Activated naive CD4-positive, alpha-beta T cell (primary cell): ENCODE measurements around the gene RDH16.
"Not testable (repeated sequence)": the region's sequence is repeated elsewhere in the genome, so short reads cannot be mapped to it uniquely, and the experiment has no call there.

Experiments used
- DNase-seq, 4 experiments: peaks; one replicate each; lab custom pipeline; 2025; lab: John Stamatoyannopoulos, UW

Gene RDH16

DNA sequence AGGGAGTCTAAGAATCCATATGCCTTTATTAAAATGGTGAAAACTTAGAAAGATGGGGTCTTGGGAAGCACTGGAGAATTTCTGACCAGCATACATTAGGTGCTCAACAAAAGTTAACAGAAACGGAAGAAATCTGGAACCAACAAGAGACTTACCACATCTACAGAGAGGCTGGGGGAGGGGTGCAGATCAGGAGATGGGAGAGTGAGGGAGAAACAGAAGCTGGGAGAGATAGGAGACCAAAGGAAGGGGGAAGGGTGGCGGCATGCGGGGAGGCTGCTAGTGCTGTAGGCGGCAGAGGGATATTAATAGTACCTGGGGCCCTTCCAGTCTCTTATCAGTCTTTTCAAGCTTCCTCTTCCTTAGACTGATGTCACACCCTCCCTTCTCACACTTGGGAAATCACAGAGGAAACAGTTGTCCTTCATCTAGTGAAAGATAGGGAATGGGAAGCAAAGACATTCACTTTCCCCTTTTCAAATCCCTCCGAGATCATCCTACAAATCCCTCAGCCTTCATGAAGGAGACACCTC lies 30.9 kb upstream of the RDH16 start:
- DNase-seq = no peak

GRCh38 chr12:56987551-56988053 lies 30.2 kb upstream of the RDH16 start:
- DNase-seq = peak; percentile 38 to 68 (median 52)

DNA sequence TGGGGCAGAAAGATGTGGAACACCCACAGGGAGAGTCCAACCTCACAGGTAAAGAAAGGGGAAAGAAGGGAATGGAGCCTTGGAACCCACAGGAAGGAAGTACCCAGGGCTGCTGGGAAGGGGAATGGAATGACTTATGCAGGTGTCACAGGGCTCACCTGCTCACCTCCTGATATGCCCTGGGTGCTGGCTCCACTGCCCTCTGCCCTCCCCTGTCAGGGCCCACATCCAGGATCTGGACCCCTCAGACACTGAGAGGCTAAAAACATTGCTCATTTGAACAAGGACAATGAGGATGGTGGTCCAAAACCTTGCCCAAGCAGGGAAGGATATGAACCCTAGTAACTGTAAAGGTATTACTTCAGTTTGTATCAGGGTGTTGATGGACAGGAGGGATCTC lies 29.6 kb upstream of the RDH16 start:
- DNase-seq = no peak

DNA sequence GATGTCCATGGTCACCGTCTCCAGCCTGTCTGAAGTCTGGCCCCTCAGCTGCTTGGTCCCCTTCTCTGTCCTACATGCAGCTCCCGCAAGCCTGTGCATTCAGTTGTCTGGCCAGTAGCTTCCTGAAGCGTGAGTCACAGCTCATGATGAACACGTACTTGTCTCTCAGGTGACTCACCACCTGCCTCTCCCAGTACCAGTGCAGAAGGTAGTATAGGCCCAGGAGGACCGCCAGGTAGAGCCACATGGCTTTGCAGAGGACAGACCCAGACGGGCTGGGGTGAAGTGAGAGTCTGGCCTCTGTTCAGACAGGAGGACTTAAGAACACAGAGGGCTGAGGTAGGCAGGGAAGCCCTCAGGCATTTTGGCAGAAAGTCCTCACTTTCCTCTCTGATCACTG lies 28.3 kb upstream of the RDH16 start:
- DNase-seq = not testable (repeated sequence)

GRCh38 chr12:56983386-56983785 lies 26.0 kb upstream of the RDH16 start:
- DNase-seq = no peak

DNA sequence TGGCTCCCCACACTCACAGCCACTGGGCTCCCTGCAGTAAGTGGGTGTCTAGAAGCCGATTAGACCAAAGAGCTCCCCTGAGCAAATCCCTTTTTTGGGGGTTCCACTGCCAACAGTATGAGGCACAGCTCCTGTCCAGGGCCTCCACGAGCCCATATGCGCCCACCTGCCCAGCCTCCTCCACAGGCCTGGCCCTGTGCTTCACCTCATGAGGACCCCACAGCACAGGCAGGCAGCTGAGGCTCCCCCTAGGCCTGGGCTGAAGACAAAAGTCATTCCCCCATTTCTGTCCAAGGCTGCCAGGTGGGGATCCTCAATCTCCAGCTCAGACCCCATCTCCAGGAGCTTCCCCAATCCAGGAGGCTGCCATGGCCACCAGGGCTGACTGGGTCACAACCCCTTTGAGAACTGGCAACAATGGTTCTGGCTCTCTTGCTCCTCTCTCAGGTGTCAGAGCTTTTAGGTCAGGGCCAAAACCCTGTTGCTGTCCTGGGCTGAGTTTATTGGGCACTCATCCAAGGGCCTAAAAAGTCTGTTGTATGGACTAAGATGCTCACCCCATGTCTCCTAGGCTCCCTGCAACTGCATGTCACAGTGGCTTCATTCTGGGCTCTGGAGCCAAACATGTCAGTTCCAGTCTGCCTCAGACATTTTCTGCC lies 25.3 kb upstream of the RDH16 start:
- not testable (repeated sequence) for DNase-seq

DNA sequence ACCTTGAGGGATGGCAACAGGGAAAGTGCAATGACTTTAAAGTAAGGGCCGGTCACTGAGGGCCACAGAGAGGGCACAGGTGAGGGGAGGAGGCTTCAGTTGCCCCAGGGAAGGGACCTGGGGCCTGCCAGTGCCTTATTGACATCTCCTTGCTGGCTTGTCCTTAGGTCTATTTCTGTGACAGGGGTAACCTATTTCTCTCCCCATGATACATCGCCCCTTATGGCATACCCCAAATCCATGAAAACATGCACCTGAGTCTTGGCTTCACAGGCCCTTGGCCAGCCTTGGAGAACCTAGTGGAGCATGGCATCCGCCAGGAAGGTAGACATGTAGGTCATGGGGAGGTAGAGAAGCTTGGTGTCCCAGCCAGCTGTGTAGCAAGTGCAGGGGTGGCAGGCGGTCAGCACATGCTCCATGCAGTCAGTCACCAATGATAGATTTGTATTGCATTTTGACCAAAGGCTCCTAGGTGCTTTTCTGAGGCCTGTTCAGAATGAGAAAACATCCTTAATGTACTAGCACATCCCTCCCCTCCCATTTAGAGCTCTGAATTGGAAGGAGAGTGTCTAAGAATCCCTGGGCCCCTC lies 23.6 kb upstream of the RDH16 start:
- no peak for DNase-seq

GRCh38 chr12:56980268-56980667 lies 22.9 kb upstream of the RDH16 start:
- DNase-seq = no peak

DNA sequence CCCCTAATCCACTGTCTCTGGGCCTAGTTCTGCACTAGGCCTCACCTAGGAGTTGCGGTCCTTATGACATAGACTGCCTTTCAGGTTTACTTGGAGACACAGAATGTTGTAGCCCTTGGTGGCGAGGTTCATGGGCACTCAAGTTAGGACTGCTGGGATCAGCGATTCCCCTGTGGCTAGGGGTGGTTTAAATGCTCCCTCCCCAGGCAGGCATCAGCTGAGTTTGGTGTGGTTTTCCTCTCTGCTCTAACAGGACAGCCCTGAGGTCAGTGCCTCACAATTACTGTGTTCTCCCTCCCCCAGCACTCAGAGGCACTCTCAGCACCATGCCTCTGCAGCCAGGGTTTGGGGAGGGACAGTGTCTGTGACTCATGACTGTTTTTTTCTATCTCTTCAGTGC lies 22.2 kb upstream of the RDH16 start:
- no peak for DNase-seq

GRCh38 chr12:56978397-56979138 lies 21.2 kb upstream of the RDH16 start:
- DNase-seq = no peak

DNA sequence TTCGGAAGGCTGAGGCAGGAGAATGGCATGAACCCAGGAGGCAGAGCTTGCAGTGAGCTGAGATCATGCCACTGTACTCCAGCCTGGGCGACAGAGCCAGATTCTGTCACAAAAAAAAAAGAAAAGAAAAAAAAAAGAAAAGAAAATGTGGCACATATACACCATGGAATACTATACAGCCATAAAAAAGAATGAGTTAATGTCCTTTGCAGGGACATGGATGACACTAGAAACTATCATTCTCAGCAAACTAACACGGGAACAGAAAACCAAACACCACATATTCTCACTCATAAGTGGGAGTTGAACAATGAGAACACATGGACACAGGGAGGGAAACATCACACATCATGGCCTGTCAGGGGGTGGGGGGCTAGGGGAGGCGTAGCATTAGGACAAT lies 20.0 kb upstream of the RDH16 start:
- not testable (repeated sequence) for DNase-seq

DNA sequence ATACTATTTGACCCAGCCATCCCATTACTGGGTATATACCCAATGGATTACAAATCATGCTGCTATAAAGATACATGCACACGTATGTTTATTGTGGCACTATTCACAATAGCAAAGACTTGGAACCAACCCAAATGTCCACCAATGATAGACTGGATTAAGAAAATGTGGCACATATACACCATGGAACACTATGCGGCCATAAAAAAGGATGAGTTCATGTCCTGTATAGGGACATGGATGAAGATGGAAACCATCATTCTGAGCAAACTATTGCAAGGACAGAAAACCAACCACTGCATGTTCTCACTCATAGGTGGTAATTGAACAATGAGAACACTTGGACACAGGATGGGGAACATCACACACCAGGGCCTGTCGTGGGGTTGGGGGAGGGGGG lies 16.8 kb upstream of the RDH16 start:
- DNase-seq = not testable (repeated sequence)

GRCh38 chr12:56968910-56969309 lies 11.5 kb upstream of the RDH16 start:
- not testable (repeated sequence) for DNase-seq

- DNase-seq = not testable (repeated sequence)
Measured at GRCh38 chr12:56965997-56966642, 8.7 kb upstream of the RDH16 start.

DNA sequence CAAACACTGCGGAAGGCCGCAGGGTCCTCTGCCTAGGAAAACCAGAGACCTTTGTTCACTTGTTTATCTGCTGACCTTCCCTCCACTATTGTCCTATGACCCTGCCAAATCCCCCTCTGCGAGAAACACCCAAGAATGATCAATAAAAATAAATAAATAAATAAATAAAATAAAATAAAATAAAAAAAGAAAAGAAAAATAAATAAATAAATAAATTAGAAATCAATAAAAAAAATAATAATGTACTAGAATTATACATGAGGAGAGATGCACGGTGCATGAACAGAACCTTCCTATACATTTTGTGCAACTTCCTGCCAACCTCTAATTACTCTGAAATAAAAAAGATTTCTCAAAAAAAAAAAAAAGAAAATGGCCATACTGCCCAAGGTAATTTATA lies 7.7 kb upstream of the RDH16 start:
- not testable (repeated sequence) for DNase-seq

DNA sequence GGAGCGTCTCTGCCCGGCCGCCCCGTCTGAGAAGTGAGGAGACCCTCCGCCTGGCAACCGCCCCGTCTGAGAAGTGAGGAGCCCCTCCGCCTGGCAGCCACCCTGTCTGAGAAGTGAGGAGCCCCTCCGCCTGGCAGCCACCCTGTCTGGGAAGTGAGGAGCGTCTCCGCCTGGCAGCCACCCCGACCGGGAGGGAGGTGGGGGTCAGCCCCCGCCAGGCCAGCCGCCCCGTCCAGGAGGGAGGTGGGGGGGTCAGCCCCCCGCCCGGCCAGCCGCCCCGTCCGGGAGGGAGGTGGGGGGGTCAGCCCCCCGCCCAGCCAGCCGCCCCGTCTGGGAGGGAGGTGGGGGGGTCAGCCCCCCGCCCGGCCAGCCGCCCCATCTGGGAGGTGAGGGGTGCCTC lies 6.1 kb upstream of the RDH16 start:
- not testable (repeated sequence) for DNase-seq

GRCh38 chr12:56962247-56962646 lies 4.8 kb upstream of the RDH16 start:
- not testable (repeated sequence) for DNase-seq

DNA sequence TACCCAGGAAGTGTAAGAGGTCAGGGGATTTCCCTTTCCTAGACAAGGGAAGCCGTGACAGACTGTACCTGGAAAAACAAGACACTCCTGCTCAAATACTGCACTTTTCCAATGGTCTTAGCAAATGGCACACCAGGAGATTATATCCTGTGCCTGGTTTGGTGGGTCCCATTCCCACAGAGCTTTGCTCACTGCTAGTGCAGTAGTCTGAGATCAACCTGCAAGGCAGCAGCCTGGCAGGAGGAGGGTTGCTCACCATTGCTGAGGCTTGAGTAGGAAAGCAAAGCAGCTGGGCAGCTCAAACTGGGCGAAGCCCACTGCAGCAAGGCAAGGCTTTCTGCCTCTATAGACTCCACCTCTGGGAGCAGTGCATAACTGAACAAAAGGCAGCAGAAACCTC lies 1.0 kb upstream of the RDH16 start:
- no peak for DNase-seq

DNA sequence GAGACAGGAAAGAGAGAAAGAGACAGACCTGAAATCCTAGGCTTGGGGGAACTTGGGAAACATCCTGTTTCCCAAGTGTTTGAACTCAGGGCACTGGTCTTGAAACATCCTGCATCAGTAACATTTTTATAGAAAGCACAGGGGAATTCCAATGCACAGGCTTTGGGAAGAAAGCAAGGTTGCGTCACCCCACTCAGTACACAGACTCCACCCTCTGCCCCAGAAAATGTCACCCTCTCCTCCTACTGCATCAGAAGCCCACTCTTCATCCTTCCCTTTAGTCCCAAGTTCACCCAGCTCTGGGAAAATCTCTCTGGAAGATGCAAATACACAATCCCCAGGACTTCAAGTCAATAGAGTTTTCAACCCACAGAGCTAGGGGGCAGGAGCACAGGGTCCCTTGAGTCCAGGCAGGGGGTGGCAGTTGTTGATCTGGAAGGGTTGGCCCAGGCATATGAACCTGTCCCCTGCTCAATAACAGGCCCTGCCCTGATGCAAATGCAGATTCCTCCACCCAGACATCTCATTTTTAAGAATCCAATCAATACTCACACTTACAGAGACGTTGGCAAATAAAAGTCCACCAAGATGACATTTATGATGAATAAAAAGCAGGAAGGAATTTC lies 1.7 kb downstream of the RDH16 start:
- no peak for DNase-seq

GRCh38 chr12:56954958-56955355 lies 2.5 kb downstream of the RDH16 start:
- no peak for DNase-seq

GRCh38 chr12:56954057-56954957 lies 3.1 kb downstream of the RDH16 start:
- no peak for DNase-seq
